KOPT-K1 (cell line): ENCODE data around the gene STX8.
"Not testable (repeated sequence)": the region's sequence is repeated elsewhere in the genome, so short reads cannot be mapped to it uniquely, and the experiment has no call there.

Source experiments
- H3K27ac ChIP-seq: fragments of 200-600 bp; sonication (generic); 2 replicates; pipeline ENCODE4 v1.5.1; 2016; ENCODE audit warnings: antibody characterized with exemption, mild to moderate bottlenecking, low read depth, low read length; ENCODE audit not compliant: poor library complexity, severe bottlenecking
- H3K36me3 ChIP-seq: fragments of 200-600 bp; sonication (generic); 2 replicates; pipeline ENCODE4 v1.5.1; 2017; ENCODE audit warnings: antibody characterized with exemption, mild to moderate bottlenecking, low read length, moderate library complexity; ENCODE audit not compliant: insufficient read depth
- H3K9me3 ChIP-seq: fragments of 200-600 bp; sonication (generic); 2 replicates; pipeline ENCODE4 v1.5.1; 2017; ENCODE audit warnings: antibody characterized with exemption, low read length, mild to moderate bottlenecking; ENCODE audit not compliant: insufficient read depth, poor library complexity, severe bottlenecking

The STX8 gene

DNA sequence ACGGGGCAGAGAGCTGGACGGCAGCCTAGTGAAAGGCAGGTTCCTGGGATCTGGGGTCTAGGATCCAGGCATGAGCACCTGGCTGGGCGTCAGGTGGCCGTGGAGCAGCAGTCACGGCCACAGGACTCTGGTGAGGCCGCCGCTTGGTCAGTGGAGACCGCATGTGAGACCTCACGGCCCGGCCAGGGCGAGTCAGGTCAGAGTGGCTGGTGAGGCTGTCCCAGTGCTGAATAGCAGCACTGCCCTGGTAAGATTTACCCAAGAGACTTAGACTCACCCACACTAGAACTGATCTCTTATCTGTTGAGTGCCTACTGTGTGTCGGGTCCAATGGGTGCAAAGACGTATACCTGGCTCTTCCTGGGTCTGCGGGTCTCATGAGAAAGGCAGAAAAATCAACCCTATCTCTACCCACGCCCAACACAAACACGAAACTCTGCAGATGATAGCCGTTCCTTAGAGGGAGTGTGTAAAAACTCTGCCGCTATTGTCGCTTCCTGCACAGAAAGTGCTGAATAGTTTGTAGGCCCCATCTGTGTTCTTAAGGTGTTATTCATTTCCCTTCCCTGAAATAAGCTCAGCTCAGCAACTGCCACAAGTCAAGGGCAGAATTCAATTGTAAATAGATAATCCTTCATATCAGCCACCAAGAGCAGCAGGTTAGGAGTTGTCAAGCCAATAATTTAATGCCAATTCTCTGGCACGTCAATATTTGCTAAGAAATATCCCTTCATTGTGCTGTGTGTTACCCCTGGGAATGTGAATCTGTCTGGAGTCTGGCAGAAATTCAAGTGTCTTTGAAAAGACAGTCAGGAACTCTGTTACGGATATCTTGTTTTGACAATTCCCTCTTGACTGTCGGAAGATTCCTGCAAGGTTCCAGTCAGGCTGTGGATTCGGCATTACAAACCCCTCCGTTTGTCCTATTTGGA, 314.3 kb downstream of the STX8 start:
- Histone ChIP-seq H3K36me3 (no peaks in the 10 kb centered on the region), H3K9me3 (no peaks in the 10 kb centered on the region), H3K27ac (no peak overlapping the region)

DNA sequence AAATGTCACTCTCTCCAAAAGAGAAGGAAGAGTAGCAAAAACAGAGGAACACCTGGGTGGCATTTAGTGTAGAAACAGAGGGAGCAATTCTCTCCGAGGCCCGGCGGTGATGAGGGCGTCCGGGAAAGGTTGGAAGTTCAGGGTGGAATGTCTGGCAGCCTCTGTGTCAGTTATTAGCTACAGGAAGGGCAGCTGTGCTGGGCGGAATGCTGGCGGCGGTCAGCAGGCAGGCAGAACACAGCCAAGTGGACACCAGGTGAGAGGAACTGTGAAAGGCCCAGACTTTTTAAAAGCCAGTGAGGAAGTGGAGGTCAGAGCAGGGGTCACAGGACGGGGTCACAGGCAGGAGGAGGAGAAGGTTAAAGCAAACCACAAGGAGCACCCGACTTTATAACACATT, 316.2 kb downstream of the STX8 start:
- Histone ChIP-seq H3K9me3 (no peaks in the 10 kb centered on the region), H3K27ac (no peak overlapping the region), H3K36me3 (no peaks in the 10 kb centered on the region)

DNA sequence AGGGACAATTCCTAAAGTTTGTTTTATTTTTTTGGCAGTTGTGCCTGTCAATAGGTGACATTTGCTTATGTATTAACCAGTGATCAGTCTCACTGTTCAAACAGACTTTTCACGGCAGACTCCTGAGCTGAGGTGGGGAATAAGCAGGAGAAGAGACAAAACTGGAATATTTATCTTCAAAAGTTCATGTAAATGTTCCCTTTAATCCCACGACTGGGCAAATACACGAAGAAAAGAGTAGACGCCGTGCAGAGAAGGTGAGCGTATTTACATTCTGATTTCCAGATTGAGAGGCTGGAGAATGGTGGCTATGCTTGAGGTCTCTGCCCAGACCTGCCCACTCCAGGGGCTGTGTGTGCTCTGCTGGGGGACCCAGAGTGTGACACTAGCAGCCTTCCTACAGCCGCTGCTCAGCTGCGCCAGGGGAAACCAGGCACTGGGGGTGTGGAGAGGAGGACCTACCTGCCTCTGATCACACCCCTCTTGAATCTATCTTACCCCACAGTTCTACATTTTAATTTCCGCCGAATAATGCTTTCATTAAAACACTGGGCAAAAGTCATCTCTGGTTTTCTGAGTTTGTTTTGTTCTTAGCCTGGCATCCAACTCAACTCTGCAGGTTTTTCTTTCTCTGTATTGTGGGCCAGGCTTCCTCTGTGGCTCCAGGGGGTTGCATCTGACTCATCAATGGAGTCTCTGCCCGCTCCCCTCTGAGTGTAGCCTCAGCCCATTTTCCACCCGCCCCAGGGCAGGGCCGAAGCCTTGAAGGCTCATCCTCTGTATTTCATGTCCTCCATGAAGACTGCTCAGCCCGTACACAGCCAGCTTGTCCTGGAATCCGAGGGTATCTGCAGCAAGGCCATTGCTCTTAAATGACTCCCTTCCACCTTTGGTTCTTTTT, 317.3 kb downstream of the STX8 start:
- H3K36me3 ChIP-seq, result no peaks in the 10 kb centered on the region
- no peak overlapping the region for H3K27ac ChIP-seq
- no peaks in the 10 kb centered on the region for H3K9me3 ChIP-seq

DNA sequence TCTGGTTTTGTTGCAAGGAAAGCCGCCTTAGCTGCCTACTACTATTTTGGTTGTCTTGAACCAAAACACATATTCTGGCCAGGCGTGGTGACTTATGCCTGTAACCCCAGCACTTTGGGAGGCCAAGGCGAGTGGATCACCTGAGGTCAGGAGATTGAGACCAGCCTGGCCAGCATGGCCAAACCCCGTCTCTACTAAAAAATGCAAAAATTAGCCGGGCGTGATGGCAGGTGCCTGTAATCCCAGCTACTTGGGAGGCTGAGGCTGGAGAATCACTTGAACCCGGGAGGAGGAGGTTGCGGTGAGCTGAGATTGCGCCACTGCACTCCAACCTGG, 318.0 kb downstream of the STX8 start:
- not testable (repeated sequence) for H3K9me3 ChIP-seq, H3K36me3 ChIP-seq, H3K27ac ChIP-seq

DNA sequence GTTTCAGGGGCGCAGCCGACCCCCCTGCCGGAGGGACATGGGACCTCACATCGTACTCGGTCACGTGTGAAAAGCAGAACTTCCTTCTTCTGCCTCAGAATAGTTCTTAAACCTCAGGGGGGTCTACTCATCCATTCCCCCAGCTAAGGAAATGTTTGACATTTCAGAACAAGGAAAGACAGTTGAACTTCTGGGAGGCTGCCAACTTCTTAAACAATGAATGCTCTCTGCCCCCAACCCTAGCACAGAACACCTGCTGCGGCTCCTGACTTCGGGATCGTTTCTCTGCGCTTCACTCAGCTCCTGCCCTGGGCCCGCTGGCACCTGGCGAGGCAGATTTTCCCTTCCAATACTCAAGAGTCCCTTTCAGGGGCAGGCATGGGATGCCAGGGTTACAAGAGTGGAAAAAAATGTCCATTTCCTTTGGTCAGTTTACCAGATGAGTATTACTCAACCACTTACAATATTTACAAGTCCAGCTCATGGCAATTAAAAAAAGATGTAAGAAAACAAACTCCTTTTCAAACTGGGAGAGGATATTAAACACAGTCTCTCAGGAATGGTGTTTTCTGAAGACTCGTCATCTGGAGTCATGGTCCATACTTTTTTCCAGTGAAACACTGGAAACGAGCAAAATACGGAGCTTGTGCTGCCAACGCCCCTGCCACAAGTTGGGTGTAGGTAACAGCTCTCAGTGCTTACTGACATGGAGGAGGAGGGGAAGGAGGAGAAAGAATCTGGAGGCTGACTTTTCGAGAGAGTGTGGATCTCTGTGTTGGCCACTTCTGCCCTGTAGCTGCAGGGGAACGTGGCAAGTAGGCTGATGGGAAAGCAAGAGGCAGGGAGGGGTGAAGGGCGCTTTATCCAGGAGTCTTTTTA, 318.6 kb downstream of the STX8 start:
- Histone ChIP-seq H3K36me3 (no peaks in the 10 kb centered on the region), H3K27ac (no peak overlapping the region), H3K9me3 (no peaks in the 10 kb centered on the region)

DNA sequence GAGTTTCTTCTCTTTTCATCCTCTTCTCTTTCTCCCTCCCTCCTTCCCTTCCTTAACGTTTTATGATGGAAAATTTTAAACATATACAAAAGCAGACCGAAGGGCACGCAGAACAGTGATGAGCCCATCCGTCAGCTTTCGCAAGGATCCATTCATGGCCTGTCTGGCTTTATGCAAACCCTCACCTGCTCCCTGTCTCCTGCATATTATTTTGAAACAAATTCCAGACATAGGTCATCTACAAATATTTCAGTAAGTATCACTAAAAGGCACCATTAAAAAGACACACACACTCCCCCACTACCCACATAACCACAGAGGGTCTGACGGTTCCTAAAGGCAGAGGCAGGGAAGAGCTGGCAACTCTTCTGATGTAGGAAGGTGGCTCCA, 319.3 kb downstream of the STX8 start:
- Histone ChIP-seq H3K36me3 (no peaks in the 10 kb centered on the region), H3K9me3 (no peaks in the 10 kb centered on the region), H3K27ac (no peak overlapping the region)

DNA sequence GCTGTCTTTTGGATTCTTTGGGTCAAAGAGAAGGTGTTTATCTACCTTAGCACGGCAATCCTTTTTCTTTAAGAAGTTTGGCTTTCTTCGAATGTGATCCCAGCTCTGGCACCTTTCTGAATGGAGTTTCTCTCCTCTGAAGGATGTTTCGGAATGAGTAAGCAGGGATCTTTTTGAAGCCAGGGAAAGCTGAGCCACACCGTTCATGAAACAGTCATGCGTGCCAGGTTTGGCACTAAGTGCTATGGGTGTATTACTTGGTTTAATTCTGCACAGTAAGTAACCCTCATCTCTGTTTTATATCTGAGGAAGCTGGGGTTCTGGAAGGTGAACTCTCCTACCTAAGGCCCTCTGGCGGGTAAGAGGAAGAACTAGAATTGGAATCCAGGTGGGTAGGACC, 319.8 kb downstream of the STX8 start:
- no peaks in the 10 kb centered on the region for H3K9me3 ChIP-seq
- no peaks in the 10 kb centered on the region for H3K36me3 ChIP-seq
- H3K27ac ChIP-seq, result no peak overlapping the region

DNA sequence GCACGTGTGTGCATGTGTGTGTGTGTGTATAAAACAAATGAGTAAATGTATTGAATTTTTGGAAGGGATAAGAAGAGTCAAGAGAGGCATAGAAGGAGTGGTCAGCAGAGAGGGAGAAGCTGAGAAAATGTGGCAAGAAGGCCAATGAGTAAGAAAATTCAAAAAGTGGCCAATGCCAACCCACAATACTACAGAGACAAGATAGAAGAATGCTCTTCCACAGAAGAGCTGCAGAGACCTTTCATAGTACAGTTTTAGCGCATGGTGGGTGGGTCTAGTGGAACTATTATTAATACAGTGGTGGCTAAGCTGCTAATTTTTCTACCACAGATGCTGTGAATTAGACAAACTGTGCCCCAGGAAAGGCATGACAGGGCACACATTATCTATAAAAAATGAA, 320.8 kb downstream of the STX8 start:
- no peaks in the 10 kb centered on the region for H3K9me3 ChIP-seq
- H3K36me3 ChIP-seq, result no peaks in the 10 kb centered on the region
- no peak overlapping the region for H3K27ac ChIP-seq

DNA sequence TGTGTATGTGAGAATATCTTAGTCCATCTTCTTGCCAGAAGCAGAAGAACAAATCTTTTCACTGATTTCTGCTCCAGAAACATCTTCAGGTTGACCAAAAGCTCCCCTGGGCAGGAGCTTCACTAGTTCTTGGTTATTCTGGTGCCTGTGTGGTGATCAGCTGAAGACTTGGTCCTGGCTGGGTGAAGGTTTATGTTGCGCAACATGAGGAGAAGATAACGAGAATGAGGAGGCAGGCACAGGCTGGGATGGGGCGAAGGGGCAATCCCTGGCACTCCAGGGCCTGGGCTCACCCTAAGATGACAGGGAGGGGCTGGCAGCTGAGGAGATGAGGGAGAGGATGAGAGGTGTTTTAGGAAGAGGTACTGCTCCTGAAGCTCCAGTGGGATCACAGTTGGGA, 322.3 kb downstream of the STX8 start:
- Histone ChIP-seq H3K27ac (peak overlapping the region; percentile 41), H3K36me3 (no peaks in the 10 kb centered on the region), H3K9me3 (no peaks in the 10 kb centered on the region)

DNA sequence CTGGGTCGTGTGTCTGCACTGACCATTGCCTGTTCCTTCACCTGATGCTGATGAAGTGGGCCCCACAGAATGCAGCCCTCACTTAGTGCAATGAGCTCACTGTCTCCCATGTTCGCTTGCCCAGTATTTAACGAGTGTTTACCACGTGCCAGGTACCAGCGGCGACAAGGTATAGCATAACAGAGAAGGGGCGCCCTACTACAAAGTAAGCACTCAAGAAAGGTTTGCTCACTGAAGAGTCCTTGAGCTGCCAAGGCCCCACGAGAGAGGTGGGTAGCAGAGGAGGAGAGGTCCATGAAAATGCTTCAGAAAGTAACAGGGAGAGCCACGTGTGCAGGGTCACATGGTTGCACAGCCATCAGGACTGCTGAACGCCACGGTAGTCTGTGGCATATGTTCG, 324.3 kb downstream of the STX8 start:
- Histone ChIP-seq H3K36me3 (no peaks in the 10 kb centered on the region), H3K27ac (no peak overlapping the region), H3K9me3 (no peaks in the 10 kb centered on the region)

DNA sequence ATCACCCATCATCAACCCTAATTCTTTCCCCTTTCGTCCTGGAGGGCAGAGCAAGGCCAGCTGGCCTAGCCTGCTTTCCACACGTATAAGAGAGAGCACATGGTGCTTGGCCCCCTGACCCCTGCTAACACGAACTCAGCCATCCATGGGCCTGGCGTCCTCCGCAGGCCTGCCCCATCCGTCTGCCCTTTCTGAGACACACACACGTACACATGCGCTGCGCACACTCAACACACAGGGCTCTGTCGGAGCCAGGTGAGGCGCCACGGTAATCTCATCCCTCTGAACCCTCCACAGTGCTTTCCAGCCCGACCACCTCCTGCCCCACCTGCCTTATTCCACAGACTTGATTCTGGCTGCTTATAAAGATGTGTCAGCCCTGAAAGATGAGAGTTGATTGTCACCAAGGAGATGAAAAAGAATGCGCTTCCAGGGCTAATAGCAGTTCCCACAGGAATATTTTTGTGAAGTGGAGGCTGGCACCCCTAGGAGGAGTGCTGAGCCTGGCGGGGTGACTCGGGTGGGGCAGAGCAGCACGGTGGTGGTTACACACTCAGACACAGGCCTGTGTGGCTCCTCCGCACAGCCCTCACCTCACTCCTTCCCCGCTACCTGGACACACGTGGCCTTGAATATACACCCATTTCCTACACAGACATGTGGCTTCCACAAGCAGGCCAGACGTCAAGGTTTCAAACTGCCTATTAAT, 326.2 kb downstream of the STX8 start:
- no peak overlapping the region for H3K27ac ChIP-seq
- no peaks in the 10 kb centered on the region for H3K36me3 ChIP-seq
- H3K9me3 ChIP-seq, result no peaks in the 10 kb centered on the region

DNA sequence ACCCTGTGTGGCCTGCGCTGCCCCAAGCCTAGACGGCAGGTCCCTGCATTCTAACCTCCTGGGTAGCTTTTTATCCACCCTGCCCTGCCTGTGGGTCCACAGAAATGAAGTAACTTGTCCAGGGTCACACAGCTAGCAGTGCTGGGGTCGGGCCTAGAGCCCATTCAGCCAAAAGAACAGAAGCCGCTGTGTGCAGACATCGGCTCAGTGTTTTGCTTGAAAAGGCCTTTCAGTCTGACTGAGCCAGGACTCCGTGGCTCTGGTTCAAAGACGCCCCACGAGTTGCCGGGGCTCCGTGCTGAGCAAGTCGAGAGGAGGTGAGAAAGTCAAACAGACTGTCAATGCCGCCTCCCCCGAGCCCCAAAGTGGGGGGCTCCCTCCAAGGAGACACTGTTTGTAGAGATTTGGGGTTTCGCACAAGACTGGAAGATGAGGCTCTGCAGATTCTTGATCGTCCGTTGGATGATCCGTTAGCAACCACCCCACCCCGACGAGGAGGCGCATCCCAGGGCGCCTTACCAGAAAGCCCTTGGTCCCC, 328.1 kb downstream of the STX8 start:
- H3K9me3 ChIP-seq, result no peaks in the 10 kb centered on the region
- no peaks in the 10 kb centered on the region for H3K36me3 ChIP-seq
- no peak overlapping the region for H3K27ac ChIP-seq

DNA sequence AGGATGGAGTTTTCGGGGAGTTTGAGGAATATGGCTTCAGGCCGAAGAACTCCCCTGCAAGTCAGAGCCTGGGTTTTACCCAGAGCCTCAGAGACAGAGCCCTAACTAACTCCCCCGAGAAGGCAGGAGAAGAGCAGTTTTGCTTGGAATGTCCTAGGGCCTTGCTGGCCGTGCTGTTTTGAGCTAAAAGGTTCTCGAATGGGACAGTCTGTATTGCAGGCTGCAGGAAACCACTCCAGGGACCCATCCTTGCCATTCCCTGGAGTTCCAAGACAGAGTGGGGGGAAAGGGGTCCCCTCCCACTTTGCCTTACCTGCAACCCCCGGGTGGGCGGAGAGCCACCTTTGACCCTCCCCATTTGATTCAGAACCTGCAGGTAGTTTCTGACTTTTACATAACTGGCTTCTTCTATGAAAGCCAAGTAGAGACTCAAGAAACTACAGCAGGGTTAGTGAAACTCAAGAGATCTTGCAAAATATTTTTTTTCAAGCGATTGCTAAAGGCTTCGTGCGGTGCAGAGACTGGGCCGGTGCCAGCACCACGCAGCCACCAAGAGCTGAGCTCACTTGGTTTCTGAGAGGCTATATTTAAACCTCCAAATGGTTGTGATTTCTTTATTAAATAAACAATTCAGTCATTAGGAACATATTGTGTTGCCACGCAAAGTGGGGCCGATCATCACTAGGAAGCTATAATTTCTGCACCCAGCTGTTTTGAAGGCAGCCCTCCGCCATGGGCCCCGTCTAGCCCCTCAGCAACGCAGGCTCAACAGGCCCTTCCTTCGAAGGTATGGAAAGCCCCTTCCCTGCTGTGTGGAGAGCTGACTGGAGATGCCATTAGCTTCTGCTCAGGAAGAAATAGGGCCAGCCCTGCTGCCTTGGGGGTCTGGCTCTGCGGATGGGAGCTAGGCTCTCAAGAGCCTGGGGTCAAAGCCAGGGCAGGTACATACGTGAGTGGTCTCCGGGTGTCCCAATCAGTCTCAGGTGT, 331.3 kb downstream of the STX8 start:
- H3K9me3 ChIP-seq, result no peaks in the 10 kb centered on the region
- H3K27ac ChIP-seq, result no peak overlapping the region
- no peaks in the 10 kb centered on the region for H3K36me3 ChIP-seq
